ENCODE results near the gene WDR93. TPM values are rescaled to one million over a fixed set of nuclear protein-coding genes. Genes with fewer than 3 reads are reported as not detected.

WDR93 gene
- not detected for total RNA-seq

- DNase-seq (ENCODE audit: low spot score) (peak; percentile 87), ATAC-seq (peak; percentile 94)
- intact Hi-C loops (cut with DNase I) = no loop called here
These were observed at the start of gene WDR93, which contains the start of gene PEX11A for GRCh38 chr15:89690276-89691218. TSS of gene WDR93 (plus strand) at chr15:89690811. CDS start at chr15:89701747, 10,936 bp downstream. TSS of gene PEX11A (minus strand) at chr15:89690754. CDS start at chr15:89690632, 122 bp downstream.

- DNase-seq (ENCODE audit: low spot score) = no peak
- intact Hi-C loops (cut with DNase I) = no loop called here
- no peak for ATAC-seq
These were observed 49.6 kb upstream of the WDR93 start for GRCh38 chr15:89641053-89641452.

GRCh38 chr15:89642106-89642505, 48.5 kb upstream of the WDR93 start:
- DNase-seq (ENCODE audit: low spot score) = no peak
- intact Hi-C loops (cut with DNase I) = no loop called here
- no peak for ATAC-seq

- intact Hi-C loops (cut with DNase I) = no loop called here
- DNase-seq (ENCODE audit: low spot score) = no peak
- ATAC-seq = no peak
These were observed 44.9 kb upstream of the WDR93 start for GRCh38 chr15:89645680-89646079.

GRCh38 chr15:89646416-89647141, 44.0 kb upstream of the WDR93 start:
- peak; percentile 47 for DNase-seq (ENCODE audit: low spot score)
- intact Hi-C loops (cut with DNase I) = no loop called here
- ATAC-seq = peak; percentile 29

- ATAC-seq (peak; percentile 81), DNase-seq (ENCODE audit: low spot score) (peak; percentile 88)
- intact Hi-C loops (cut with DNase I) = no loop called here
These were observed 43.3 kb upstream of the WDR93 start for GRCh38 chr15:89647191-89647851.

GRCh38 chr15:89648106-89649012, 42.3 kb upstream of the WDR93 start:
- intact Hi-C loops (cut with DNase I) = no loop called here
- ATAC-seq (no peak), DNase-seq (ENCODE audit: low spot score) (peak; percentile 56)

GRCh38 chr15:89649013-89649625, 41.5 kb upstream of the WDR93 start:
- peak; percentile 39 for DNase-seq (ENCODE audit: low spot score)
- no peak for ATAC-seq
- intact Hi-C loops (cut with DNase I) = no loop called here

GRCh38 chr15:89649716-89650115, 40.9 kb upstream of the WDR93 start:
- intact Hi-C loops (cut with DNase I) = no loop called here
- ATAC-seq = no peak
- DNase-seq (ENCODE audit: low spot score) = peak; percentile 45

GRCh38 chr15:89652131-89652530, 38.5 kb upstream of the WDR93 start:
- intact Hi-C loops (cut with DNase I) = no loop called here
- ATAC-seq (no peak), DNase-seq (ENCODE audit: low spot score) (peak; percentile 41)

- DNase-seq (ENCODE audit: low spot score) = peak; percentile 51
- intact Hi-C loops (cut with DNase I) = no loop called here
- no peak for ATAC-seq
These were observed 37.9 kb upstream of the WDR93 start for GRCh38 chr15:89652666-89653065.

GRCh38 chr15:89653578-89653977, 37.0 kb upstream of the WDR93 start:
- DNase-seq (ENCODE audit: low spot score) (no peak), ATAC-seq (no peak)
- intact Hi-C loops (cut with DNase I) = no loop called here

GRCh38 chr15:89654301-89654761, 36.3 kb upstream of the WDR93 start:
- intact Hi-C loops (cut with DNase I) = no loop called here
- DNase-seq (ENCODE audit: low spot score) = peak; percentile 47
- ATAC-seq = peak; percentile 35

GRCh38 chr15:89654847-89655805, 35.5 kb upstream of the WDR93 start, which contains the start of gene KIF7:
TSS of gene KIF7 (minus strand) at chr15:89655467. CDS start at chr15:89652930, 2,537 bp downstream.
- DNase-seq (ENCODE audit: low spot score) = peak; percentile 63
- peak; percentile 80 for ATAC-seq
- intact Hi-C loops (cut with DNase I) = no loop called here

- DNase-seq (ENCODE audit: low spot score) (peak; percentile 0), ATAC-seq (no peak)
- intact Hi-C loops (cut with DNase I) = no loop called here
These were observed 34.3 kb upstream of the WDR93 start for GRCh38 chr15:89656116-89656815.

GRCh38 chr15:89657686-89658200, 32.9 kb upstream of the WDR93 start:
- intact Hi-C loops (cut with DNase I) = no loop called here
- DNase-seq (ENCODE audit: low spot score) (no peak), ATAC-seq (no peak)

Data from sciatic nerve (tissue), 2 donors.